HG03442 (cell line): Measurements from ENCODE around the gene TLN1.
A peak's percentile ranks its signal among the peaks of the same experiment; 100 is the strongest.

Experiments used
- ATAC-seq: cut with Tn5 transposase; IDR thresholded peaks from one replicate; pipeline ENCODE4 v1.9.1; 2021; ENCODE audit warnings: mild to moderate bottlenecking, moderate library complexity; ENCODE audit not compliant: unreplicated experiment

The TLN1 gene

GRCh38 chr9:35732185-35732799 is at the start of gene TLN1, which contains the start of gene CREB3:
Gene TLN1 (minus strand): TSS chr9:35732195. CDS start chr9:35725694, 6,501 bp downstream.
Gene CREB3 (plus strand): TSS chr9:35732666. CDS start chr9:35732773, 107 bp downstream.
- ATAC-seq: peak; percentile 79

GRCh38 chr9:35781066-35781465 is 49.1 kb upstream of the TLN1 start:
- ATAC-seq: no peak

DNA sequence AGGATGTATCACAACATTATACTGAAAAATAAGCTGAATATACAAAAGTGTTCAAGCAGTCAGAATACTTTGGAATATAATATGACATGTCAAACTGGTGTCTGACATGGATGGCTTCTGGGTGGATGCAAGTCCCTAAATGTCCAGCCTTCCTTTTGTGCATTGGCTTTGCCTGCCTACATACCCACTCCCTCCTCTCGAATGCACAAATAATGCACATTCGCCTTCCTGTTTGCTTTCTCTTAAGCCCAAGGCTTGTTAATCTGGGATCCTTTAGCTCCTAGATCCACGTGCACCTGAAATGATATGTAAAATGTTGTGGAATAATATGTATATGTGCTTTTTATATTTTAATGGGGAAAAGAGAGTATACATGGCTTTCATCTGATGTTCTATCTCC is 46.5 kb upstream of the TLN1 start:
- ATAC-seq: no peak

DNA sequence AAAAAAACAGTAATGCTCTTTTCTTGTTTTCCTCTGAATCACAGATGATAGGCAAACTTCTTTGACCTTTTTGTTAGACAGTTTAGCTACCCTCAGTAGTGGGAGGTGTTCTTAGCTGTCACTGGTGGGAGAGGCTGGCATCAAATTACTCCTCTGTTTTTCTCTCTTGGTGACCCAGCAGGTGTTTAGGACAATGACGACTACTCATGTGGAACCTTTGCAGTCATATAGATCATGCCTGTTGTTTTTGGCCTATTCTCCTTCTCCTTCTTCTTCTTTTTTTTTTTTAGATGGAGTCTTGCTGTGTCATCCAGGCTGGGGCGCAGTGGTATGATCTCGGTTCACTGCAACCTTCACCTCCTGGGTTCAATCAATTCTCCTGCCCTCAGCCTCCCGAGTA is 44.0 kb upstream of the TLN1 start:
- no peak for ATAC-seq

GRCh38 chr9:35774907-35775635 is 43.1 kb upstream of the TLN1 start:
- ATAC-seq: no peak

DNA sequence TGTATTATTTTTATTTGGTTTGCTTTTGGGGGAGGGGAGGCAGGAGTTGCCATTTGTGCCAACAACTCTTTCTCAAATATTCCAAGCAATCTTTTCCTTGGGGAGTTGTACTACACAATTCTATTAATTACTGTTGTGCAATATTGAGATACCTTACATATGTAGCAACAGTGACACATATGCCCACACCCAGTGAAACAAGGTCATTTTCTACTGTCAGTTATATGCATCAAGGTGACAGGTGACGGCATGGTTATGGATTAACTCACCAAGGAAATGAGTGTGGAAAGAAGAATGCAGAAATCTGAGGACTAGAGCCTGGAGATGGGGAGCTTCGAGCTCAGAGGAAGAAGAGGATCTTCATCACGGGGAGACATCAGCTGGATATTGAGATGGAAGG is 39.9 kb upstream of the TLN1 start:
- ATAC-seq: no peak

- no peak for ATAC-seq
Measured at GRCh38 chr9:35771534-35771933, 39.5 kb upstream of the TLN1 start.

DNA sequence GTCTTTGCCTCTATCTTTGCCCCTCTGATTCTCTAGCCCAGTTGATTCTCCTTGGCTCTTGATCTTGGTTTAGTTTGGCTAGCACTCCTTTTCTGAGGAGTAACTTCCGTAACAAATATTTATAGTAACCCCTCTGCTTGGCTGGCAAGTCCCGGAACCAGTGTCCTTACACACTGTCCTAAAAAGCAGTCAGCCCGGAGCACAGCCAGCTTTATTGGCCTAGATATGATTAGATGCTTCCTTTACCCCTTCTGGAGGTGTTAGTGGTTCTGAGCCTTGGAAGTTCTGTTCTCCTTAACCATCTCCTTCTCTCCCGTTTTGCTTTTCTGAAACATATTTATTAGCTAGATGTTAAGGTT is 39.1 kb upstream of the TLN1 start:
- no peak for ATAC-seq

DNA sequence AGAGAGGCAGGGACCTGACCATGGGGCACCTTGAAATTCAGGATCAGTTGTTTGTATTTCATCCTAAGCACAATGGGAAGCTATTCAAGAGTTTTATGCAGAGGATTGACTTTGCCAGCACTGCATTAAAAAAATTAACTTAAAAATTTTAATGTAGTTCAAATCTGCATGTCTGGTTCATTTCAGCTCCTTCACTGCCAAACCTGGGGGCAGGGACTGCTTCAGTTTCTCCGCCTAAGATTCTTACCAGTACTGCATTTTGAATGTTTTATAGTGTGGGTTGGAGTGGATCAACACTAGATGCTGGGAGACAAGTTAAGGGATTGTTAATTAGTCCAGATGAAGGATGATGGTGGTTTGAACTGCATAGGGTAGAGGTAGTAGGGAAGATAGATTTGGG is 37.8 kb upstream of the TLN1 start:
- ATAC-seq: no peak

GRCh38 chr9:35767458-35767857 is 35.5 kb upstream of the TLN1 start:
- no peak for ATAC-seq

DNA sequence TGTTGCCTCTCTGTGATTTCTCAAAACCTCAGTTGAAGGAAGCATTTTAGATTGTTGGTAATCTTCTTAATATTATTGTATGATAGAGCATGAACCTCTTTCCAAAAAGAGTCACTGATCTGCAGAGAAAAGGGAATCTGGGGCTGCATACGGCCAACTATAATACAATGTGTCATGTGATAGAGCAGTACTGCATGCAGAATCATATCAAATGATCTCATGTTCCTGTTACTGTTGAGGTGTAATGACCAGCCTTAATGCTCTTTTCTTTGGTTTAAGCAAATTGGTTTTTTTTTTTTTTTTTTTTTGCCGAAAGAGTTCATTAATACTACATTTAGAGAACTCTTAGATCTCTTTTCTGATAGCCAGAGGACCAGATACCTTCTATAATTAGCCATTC is 35.0 kb upstream of the TLN1 start:
- no peak for ATAC-seq

DNA sequence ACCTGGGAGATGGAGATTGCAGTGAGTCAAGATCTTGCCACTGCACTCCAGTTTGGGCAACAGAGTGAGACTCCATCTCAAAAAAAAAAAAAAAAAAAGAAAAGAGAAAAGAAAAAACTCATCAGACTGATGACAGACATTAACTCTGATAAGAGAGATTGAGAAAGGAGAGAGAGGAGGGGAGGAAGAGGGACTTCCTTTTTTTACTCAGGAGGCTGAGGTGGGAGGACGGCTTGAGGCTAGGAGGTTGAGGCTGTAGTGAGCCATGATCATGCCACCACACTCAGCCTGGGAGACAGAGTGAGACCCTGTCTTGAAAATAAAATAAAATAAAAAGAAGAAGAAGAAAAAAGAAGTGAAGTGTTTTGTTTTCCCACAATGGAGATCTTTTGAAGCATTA is 31.8 kb upstream of the TLN1 start:
- no peak for ATAC-seq

- ATAC-seq: no peak
Measured at GRCh38 chr9:35763181-35763580, 31.2 kb upstream of the TLN1 start.

GRCh38 chr9:35760651-35761050 is 28.7 kb upstream of the TLN1 start:
- no peak for ATAC-seq

GRCh38 chr9:35759795-35760194 is 27.8 kb upstream of the TLN1 start:
- ATAC-seq: no peak

GRCh38 chr9:35758475-35759050 is 26.6 kb upstream of the TLN1 start:
- ATAC-seq: no peak

- no peak for ATAC-seq
Measured at GRCh38 chr9:35757892-35758275, 25.9 kb upstream of the TLN1 start.

GRCh38 chr9:35757226-35757891 is 25.4 kb upstream of the TLN1 start:
- peak; percentile 40 for ATAC-seq

DNA sequence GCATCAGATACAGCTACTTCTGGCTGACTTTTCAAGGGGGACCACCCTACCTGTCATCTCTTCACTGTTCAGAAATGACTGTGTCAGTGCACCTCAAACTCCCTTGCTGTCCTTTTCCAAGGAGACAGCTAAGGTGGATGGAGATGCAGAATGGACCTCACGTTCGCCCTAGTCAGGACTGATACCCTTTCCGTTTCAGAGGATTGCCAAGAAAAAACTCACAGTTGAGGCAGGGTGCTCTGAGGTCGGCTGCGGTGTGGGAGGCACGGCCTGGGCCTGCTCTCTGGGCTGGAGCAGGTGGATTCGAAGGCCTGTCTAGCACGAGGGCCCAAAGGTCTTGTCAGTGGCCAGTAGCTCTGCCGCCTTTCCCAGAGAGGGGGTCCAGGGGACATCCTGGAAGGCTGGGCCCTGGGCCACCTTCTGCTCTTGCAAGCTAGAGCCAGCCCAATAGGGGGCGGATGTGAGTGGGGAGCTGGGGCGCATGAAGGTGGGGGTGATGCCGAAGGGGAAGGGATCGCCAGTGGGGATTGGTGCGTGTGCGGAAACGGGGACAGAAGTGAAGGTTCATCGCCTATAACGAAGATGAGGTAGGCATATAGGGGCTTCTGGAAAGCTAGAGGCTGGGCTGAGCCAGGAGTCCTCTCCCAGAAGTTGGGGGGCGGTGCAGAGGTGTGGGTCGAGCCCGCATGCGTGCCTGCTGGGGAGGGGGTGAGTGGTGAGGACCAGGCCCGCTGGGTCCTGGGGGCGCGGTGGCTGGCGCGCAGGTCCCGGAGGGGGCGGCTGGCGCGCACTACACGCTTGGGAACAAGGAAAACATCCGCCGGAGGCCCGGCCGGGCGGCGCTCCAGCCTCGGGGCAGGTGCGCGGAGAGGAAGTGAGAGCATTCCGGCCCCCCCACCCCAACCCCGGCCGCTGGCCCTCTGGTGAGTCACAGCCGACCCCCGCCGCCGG is 24.6 kb upstream of the TLN1 start:
- peak; percentile 54 for ATAC-seq

DNA sequence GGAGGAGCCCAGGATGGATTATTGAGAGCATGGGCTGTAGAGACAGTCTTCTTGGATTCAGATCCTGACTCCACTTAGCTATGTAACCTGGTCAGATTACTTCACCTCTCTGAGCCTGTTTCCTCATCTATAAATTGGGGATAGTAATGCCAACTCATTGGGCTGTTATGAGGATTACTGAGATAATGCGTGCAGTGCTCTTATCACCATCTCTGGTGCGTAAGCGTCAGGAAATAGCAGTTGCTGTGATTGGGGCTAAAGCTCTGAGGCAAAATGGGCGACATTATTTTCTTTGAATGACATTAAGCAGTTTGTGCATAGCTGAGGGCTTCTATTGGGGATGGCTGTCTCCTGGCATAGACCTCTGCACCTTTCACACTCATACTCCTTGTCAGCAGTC is 23.1 kb upstream of the TLN1 start:
- ATAC-seq: no peak

DNA sequence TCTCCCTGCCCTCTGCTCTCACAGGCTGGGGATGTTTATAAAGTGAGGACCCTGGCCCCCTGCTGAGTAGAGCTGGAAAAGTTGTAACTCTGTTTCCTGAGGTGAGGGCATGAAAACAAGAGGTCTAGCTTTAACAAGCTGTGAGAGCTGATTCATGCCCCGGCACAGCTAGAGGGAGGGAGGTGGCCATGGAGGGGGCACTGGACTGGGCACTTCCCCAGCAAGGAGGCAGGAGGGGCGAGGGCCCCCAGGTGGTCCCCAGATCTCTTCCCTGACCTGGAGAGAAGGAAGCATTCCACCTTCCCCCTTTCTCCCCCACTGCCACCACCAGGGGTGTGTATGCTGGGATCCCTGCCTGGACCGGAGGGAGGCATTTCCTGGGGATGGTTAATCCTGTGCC is 22.3 kb upstream of the TLN1 start, which contains the start of gene MSMP:
Gene MSMP, minus strand, starts transcription at position 13 of the 400 bp plus-strand sequence. CDS start 147 bp downstream, outside the sequence.
- no peak for ATAC-seq
